H1 (cell line): ENCODE data around the gene GPC1. TPM values are rescaled to one million over a fixed set of nuclear protein-coding genes. Genes with fewer than 3 reads are reported as not detected.

Source experiments
- CTCF ChIA-PET: fragments of 300-600 bp; sonication (Branson Sonifier 250); formaldehyde crosslinking; loops from one replicate; lab custom pipeline; 2021; ENCODE audit not compliant: partially characterized antibody; lab: Charles Lee
- POLR2A ChIA-PET: fragments of 300-600 bp; sonication (Branson Sonifier 250); formaldehyde crosslinking; loops from one replicate; lab custom pipeline; 2021; ENCODE audit warnings: inconsistent platforms; ENCODE audit not compliant: partially characterized antibody; lab: Charles Lee
- DNase-seq, 2 experiments: peaks; one replicate each; pipeline versions ENCODE4 v3.0.0 to v3.0.0-alpha.2; 2010 to 2022; ENCODE audit warnings: low spot score in 2 of 2, low read depth in 1 of 2, mixed read lengths in 1 of 2
- FAIRE-seq: peaks from 2 replicates; lab custom pipeline; 2011; peaks lifted over from hg19 to GRCh38; lab: Jason Lieb, UNC
- H2AFZ ChIP-seq: 2 replicates; pipeline ENCODE4 v1.8.1; 2012; ENCODE audit warnings: low read length, inconsistent platforms
- H2AK5ac ChIP-seq: 2 replicates; pipeline ENCODE4 v1.6.1; 2013; ENCODE audit warnings: low read depth, low read length
- H2BK120ac ChIP-seq: replicated peaks from 2 replicates; pipeline ENCODE3; 2013; ENCODE audit warnings: low read depth, low read length, inconsistent platforms
- H2BK12ac ChIP-seq: 2 replicates; pipeline ENCODE4 v1.6.1; 2013; ENCODE audit warnings: low read depth, low read length
- H2BK15ac ChIP-seq: 2 replicates; pipeline ENCODE4 v1.6.1; 2013; ENCODE audit warnings: low read length
- H2BK20ac ChIP-seq: 2 replicates; pipeline ENCODE4 v1.6.1; 2013; ENCODE audit warnings: low read length
- H2BK5ac ChIP-seq: 2 replicates; pipeline ENCODE4 v1.6.1; 2013; ENCODE audit warnings: low read depth, low read length
- H3K14ac ChIP-seq: 2 replicates; pipeline ENCODE4 v1.6.1; 2013; ENCODE audit warnings: inconsistent platforms; ENCODE audit not compliant: insufficient read length
- H3K18ac ChIP-seq: 2 replicates; pipeline ENCODE4 v1.6.1; 2013; ENCODE audit warnings: low read length; ENCODE audit errors: extremely low read depth
- H3K23ac ChIP-seq: 2 replicates; pipeline ENCODE4 v1.6.1; 2013; ENCODE audit warnings: inconsistent platforms; ENCODE audit not compliant: insufficient read length
- H3K23me2 ChIP-seq: 2 replicates; pipeline ENCODE4 v1.6.1; 2013; ENCODE audit warnings: low read depth, low read length
- H3K27ac ChIP-seq: 2 replicates; pipeline ENCODE4 v1.6.1; 2011; ENCODE audit warnings: low read depth, low read length, inconsistent platforms
- H3K27me3 ChIP-seq, 4 experiments: replicated peaks in 1 of 4; 1 replicate in 1 of 4; 2 replicates in 3 of 4; pipeline versions ENCODE4 v1.6.1 to v1.8.1; 2011 to 2013; ENCODE audit warnings: low read length in 3 of 4, mild to moderate bottlenecking in 3 of 4, inconsistent platforms in 2 of 4, mixed read lengths in 2 of 4, moderate library complexity in 1 of 4; ENCODE audit not compliant: control insufficient read depth in 3 of 4, insufficient read depth in 3 of 4; ENCODE audit errors: extremely low read depth in 1 of 4
- H3K36me3 ChIP-seq, 4 experiments: 2 replicates each; pipeline versions ENCODE4 v1.6.1 to v1.8.1; 2011 to 2013; ENCODE audit warnings: mild to moderate bottlenecking in 4 of 4, low read length in 3 of 4, moderate library complexity in 2 of 4, control low read depth in 1 of 4, inconsistent platforms in 1 of 4; ENCODE audit not compliant: insufficient read depth in 4 of 4, control insufficient read depth in 2 of 4
- H3K4ac ChIP-seq: replicated peaks from 2 replicates; pipeline ENCODE3; 2013; ENCODE audit warnings: low read length, low read depth, mixed read lengths, inconsistent platforms; ENCODE audit not compliant: insufficient read length
- H3K4me1 ChIP-seq, 4 experiments: replicated peaks in 1 of 4; 1 replicate in 1 of 4; 2 replicates in 3 of 4; pipeline versions ENCODE4 v1.6.1 to v1.8.1; 2011 to 2013; ENCODE audit warnings: low read length in 3 of 4, inconsistent platforms in 2 of 4, mixed read lengths in 1 of 4; ENCODE audit not compliant: insufficient read depth in 4 of 4, control insufficient read depth in 3 of 4
- H3K4me2 ChIP-seq, 2 experiments: 2 replicates each; pipeline versions ENCODE4 v1.6.1 to v1.8.1; 2011 to 2013; ENCODE audit warnings: low read depth in 2 of 2, low read length in 2 of 2, control low read depth in 1 of 2, inconsistent platforms in 1 of 2, mild to moderate bottlenecking in 1 of 2; ENCODE audit not compliant: insufficient read depth in 1 of 2
- H3K4me3 ChIP-seq, 4 experiments: fragments of 200-600, 300-600 bp in 1 of 4; sonication (generic), shearing (Covaris generic), sonication (Bioruptor Twin) in 1 of 4; 2 replicates each; pipeline versions ENCODE4 v1.5.1 to v1.8.1; 2011 to 2016; ENCODE audit warnings: low read length in 4 of 4, low read depth in 3 of 4, control low read depth in 2 of 4, inconsistent platforms in 2 of 4, mild to moderate bottlenecking in 2 of 4, mixed read lengths in 1 of 4, moderate library complexity in 1 of 4; ENCODE audit not compliant: insufficient read depth in 2 of 4; ENCODE audit errors: extremely low read depth in 1 of 4
- H3K56ac ChIP-seq: replicated peaks from 2 replicates; pipeline ENCODE3; 2013; ENCODE audit warnings: low read depth, mild to moderate bottlenecking, mixed read lengths, low read length, inconsistent platforms; ENCODE audit not compliant: insufficient read length
- H3K79me1 ChIP-seq: 2 replicates; pipeline ENCODE4 v1.6.1; 2013; ENCODE audit warnings: low read depth, low read length, control low read depth
- H3K79me2 ChIP-seq, 2 experiments: 2 replicates each; pipeline versions ENCODE4 v1.6.1 to v1.8.1; 2012 to 2013; ENCODE audit warnings: low read length in 2 of 2, mild to moderate bottlenecking in 2 of 2, inconsistent platforms in 1 of 2; ENCODE audit not compliant: insufficient read depth in 2 of 2, control insufficient read depth in 1 of 2
- H3K9ac ChIP-seq, 4 experiments: replicated peaks in 1 of 4; 1 replicate in 1 of 4; 2 replicates in 3 of 4; pipeline versions ENCODE4 v1.6.1 to v1.8.1; 2011 to 2013; ENCODE audit warnings: low read depth in 3 of 4, low read length in 3 of 4, control low read depth in 2 of 4, mild to moderate bottlenecking in 2 of 4, moderate library complexity in 2 of 4, inconsistent platforms in 1 of 4; ENCODE audit errors: extremely low read depth in 1 of 4
- H3K9me3 ChIP-seq, 2 experiments: 2 replicates each; pipeline versions ENCODE4 v1.6.1 to v1.8.1; 2012 to 2013; ENCODE audit warnings: mild to moderate bottlenecking in 2 of 2, moderate library complexity in 2 of 2, control low read depth in 1 of 2, inconsistent platforms in 1 of 2, low read depth in 1 of 2, low read length in 1 of 2, mixed read lengths in 1 of 2; ENCODE audit not compliant: insufficient read depth in 2 of 2
- H4K20me1 ChIP-seq, 2 experiments: replicated peaks in 1 of 2; 2 replicates each; pipeline versions ENCODE3 to v1.8.1; 2011 to 2013; ENCODE audit warnings: inconsistent platforms in 2 of 2, low read length in 2 of 2, mild to moderate bottlenecking in 1 of 2; ENCODE audit not compliant: insufficient read depth in 2 of 2, control insufficient read depth in 1 of 2
- H4K5ac ChIP-seq: 2 replicates; pipeline ENCODE4 v1.6.1; 2013; ENCODE audit warnings: low read length, low read depth, mixed read lengths, inconsistent platforms; ENCODE audit not compliant: insufficient read length
- H4K8ac ChIP-seq: 2 replicates; pipeline ENCODE4 v1.8.0; 2013; ENCODE audit warnings: mild to moderate bottlenecking, moderate library complexity, low read length, inconsistent platforms; ENCODE audit not compliant: insufficient read depth; ENCODE audit errors: extremely low read depth
- H4K91ac ChIP-seq: replicated peaks from 2 replicates; pipeline ENCODE3; 2013; ENCODE audit warnings: low read length, mixed read lengths, inconsistent platforms; ENCODE audit not compliant: insufficient read length
- BCL11A ChIP-seq, 2 experiments: IDR thresholded peaks; one replicate each; pipeline ENCODE4 v1.6.1; 2011; ENCODE audit warnings: low read depth in 2 of 2, low read length in 2 of 2, mild to moderate bottlenecking in 2 of 2
- BRCA1 ChIP-seq: IDR thresholded peaks from 2 replicates; pipeline ENCODE4 v1.6.1; 2012; ENCODE audit warnings: low read depth, low read length, improper control_type of control experiment
- CREB1 ChIP-seq: IDR thresholded peaks from 2 replicates; pipeline ENCODE4 v1.6.1; 2012; ENCODE audit warnings: inconsistent platforms
- GTF2F1 ChIP-seq: IDR thresholded peaks from 2 replicates; pipeline ENCODE4 v1.6.1; 2012; ENCODE audit warnings: low read depth, low read length, improper control_type of control experiment, borderline replicate concordance
- HDAC2 ChIP-seq, 2 experiments: fragments of 300-600 bp in 1 of 2; sonication (generic) in 1 of 2; IDR thresholded peaks; 2 replicates each; pipeline ENCODE4 v1.6.1; 2011 to 2012; ENCODE audit warnings: low read depth in 2 of 2, low read length in 2 of 2, mild to moderate bottlenecking in 2 of 2, moderate library complexity in 2 of 2, borderline replicate concordance in 1 of 2, inconsistent platforms in 1 of 2
- HDAC6 ChIP-seq: IDR thresholded peaks from one replicate; pipeline ENCODE4 v1.7.1; 2012; ENCODE audit warnings: low read depth, mild to moderate bottlenecking, inconsistent platforms, low read length, moderate library complexity
- POU5F1 ChIP-seq: IDR thresholded peaks from 2 replicates; pipeline ENCODE4 v1.6.1; 2011; ENCODE audit warnings: low read depth, mild to moderate bottlenecking, low read length, moderate library complexity
- SIN3A ChIP-seq, 2 experiments: IDR thresholded peaks in 1 of 2; conservative IDR thresholded peaks in 1 of 2; 2 replicates each; pipeline ENCODE4 v1.6.1; 2011 to 2012; ENCODE audit warnings: low read length in 2 of 2, improper control_type of control experiment in 1 of 2, low read depth in 1 of 2, mild to moderate bottlenecking in 1 of 2
- SRF ChIP-seq: IDR thresholded peaks from 2 replicates; pipeline ENCODE4 v1.6.1; 2011; ENCODE audit warnings: mild to moderate bottlenecking, low read depth, low read length, moderate library complexity
- SUZ12 ChIP-seq: fragments of 200-600 bp; sonication (generic); IDR thresholded peaks from 2 replicates; pipeline ENCODE4 v1.6.1; 2012; ENCODE audit warnings: mild to moderate bottlenecking, inconsistent platforms, low read length, moderate library complexity, mixed read lengths
- WGBS, 2 experiments: shearing (Covaris generic) in 1 of 2; methylation state at CpG; one replicate each; pipeline versions ENCODE4 v1.1.6 to v1.1.7; 2013 to 2015; ENCODE audit warnings: low lambda C conversion rate in 2 of 2, mixed read lengths in 2 of 2, inconsistent platforms in 1 of 2, low coverage in 1 of 2, missing lambda C conversion rate in 1 of 2; ENCODE audit not compliant: insufficient replicate concordance in 2 of 2, insufficient coverage in 1 of 2, insufficient read length in 1 of 2; ENCODE audit errors: extremely low coverage in 1 of 2, missing lambda C conversion rate in 1 of 2; 5-methylcytosine and 5-hydroxymethylcytosine counted together
- polyA plus RNA-seq, 7 experiments: library from polyadenylated mRNA; depleted of rRNA in 3 of 7; stranded (reverse) in 5 of 7; unstranded in 2 of 7; fragments of >200 nt in 5 of 7; fragments of 200-250 nt in 2 of 7; gene quantifications; 1 replicate in 5 of 7; 2 replicates in 1 of 7; 4 replicates in 1 of 7; pipeline versions ENCODE4 v1.2.1 to v1.2.3, GENCODE V29; 2011 to 2013; ENCODE audit warnings: missing spikeins in 2 of 7, mixed read lengths in 2 of 7
- total RNA-seq: library from RNA; stranded (reverse); fragmentation: NEBNext Ultra II Directional; extraction: Animal tissue kit (Norgen Biotek cat#: 25700); gene quantifications from 2 replicates; pipeline ENCODE4 v1.2.1, GENCODE V29; 2021
- TF ChIP-seq, protein P1 (sequence below): IDR thresholded peaks from 2 replicates; pipeline ENCODE4 v1.6.1; 2011; ENCODE audit warnings: low read length, improper control_type of control experiment
- TF ChIP-seq, protein P2 (sequence below): IDR thresholded peaks from 2 replicates; pipeline ENCODE4 v1.6.1; 2011; ENCODE audit warnings: low read depth, mild to moderate bottlenecking, low read length; ENCODE audit not compliant: insufficient read depth

GPC1 gene
- total and polyA plus RNA-seq, 2 of the 8 experiments (the other 6 are each of a cell fraction or from before 2014, with no cell fraction given) = 21.9 to 28.3 TPM

DNA sequence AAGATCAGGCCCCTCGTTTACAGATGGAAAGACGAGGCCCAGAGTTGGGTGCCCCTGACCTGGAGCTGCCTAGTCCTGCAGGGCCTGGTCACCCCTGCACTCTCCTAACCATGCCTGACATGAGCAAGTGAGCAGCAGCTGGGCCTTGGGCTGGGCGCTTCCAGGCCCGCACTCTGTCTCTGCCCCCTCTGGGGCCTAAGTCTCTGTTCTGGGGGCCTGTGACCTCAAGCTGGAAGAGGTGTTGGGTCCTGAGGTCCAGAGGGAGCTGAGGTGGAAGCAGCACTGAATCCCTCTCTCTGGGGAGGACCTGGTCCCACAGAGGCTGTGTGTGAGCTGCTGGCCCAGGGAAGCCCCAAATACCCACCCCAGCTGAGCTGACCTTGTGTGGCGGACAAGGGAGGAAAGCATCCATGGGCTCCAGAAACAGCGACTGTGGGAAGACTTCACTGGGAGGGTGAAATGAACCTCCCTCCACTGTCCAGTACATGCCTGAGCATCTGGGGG lies 46.1 kb upstream of the GPC1 start:
- no peak overlapping the region for H3K23ac ChIP-seq
- FAIRE-seq (no peak), DNase-seq (no peak)
- H3K4ac ChIP-seq = no peak overlapping the region
- H4K8ac ChIP-seq = no peak overlapping the region
- H2BK20ac ChIP-seq = no peak overlapping the region
- H3K27me3 ChIP-seq = peaks cover 0 to 2% (median 0%) of the 10 kb centered on the region in 4 experiments; a peak in 1 of 7 replicates
- no peak overlapping the region; the same call in 1 of the 2 replicates for H2BK5ac ChIP-seq
- H2BK120ac ChIP-seq = no peak overlapping the region
- H3K14ac ChIP-seq = no peak overlapping the region
- H2AK5ac ChIP-seq = no peak overlapping the region
- no peaks in the 10 kb centered on the region for H3K79me1 ChIP-seq
- H3K56ac ChIP-seq = no peak overlapping the region
- H3K9me3 ChIP-seq = no peaks in the 10 kb centered on the region; a peak in 1 of 4 replicates
- no peaks in the 10 kb centered on the region for H3K4me1 ChIP-seq
- no peaks in the 10 kb centered on the region for H3K79me2 ChIP-seq
- H3K23me2 ChIP-seq = no peaks in the 10 kb centered on the region
- H3K18ac ChIP-seq = no peak overlapping the region
- H2AFZ ChIP-seq = no peak overlapping the region
- H4K91ac ChIP-seq = no peak overlapping the region
- no peak overlapping the region for H3K9ac ChIP-seq
- no peaks in the 10 kb centered on the region for H4K20me1 ChIP-seq
- ChIA-PET CTCF (no interaction called here), POLR2A (no interaction called here)
- H2BK12ac ChIP-seq = no peak overlapping the region
- no peak overlapping the region for H3K4me2 ChIP-seq
- H4K5ac ChIP-seq = no peak overlapping the region
- H3K4me3 ChIP-seq = no peak overlapping the region
- WGBS, 2 experiments = 84% methylated on average over 5 of the region's 6 CpGs; no CpG with 5 or more reads in 1 of the 2 experiments
- no peak overlapping the region for H3K27ac ChIP-seq
- H2BK15ac ChIP-seq = no peak overlapping the region
- no peaks in the 10 kb centered on the region for H3K36me3 ChIP-seq
- TF ChIP-seq BRCA1 = no peak
- TF ChIP-seq CREB1 = no peak
- TF ChIP-seq, protein P1, sequence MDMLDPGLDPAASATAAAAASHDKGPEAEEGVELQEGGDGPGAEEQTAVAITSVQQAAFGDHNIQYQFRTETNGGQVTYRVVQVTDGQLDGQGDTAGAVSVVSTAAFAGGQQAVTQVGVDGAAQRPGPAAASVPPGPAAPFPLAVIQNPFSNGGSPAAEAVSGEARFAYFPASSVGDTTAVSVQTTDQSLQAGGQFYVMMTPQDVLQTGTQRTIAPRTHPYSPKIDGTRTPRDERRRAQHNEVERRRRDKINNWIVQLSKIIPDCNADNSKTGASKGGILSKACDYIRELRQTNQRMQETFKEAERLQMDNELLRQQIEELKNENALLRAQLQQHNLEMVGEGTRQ = no peak
- TF ChIP-seq, protein P2, sequence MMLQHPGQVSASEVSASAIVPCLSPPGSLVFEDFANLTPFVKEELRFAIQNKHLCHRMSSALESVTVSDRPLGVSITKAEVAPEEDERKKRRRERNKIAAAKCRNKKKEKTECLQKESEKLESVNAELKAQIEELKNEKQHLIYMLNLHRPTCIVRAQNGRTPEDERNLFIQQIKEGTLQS = no peak
- TF ChIP-seq GTF2F1 = no peak
- TF ChIP-seq SUZ12 = no peak
- TF ChIP-seq BCL11A (IDR thresholded peaks at IDR 0.05; ENCODE audit: low read depth in 2 of 2, low read length in 2 of 2) = no peak
- no peak for TF ChIP-seq SRF
- no peak for TF ChIP-seq SIN3A (conservative IDR thresholded peaks at IDR 0.05 in 1 of 2, IDR thresholded peaks at IDR 0.05 in 1 of 2; ENCODE audit: low read depth in 1 of 2, low read length in 2 of 2)
- TF ChIP-seq POU5F1 = no peak
- TF ChIP-seq HDAC2 (IDR thresholded peaks at IDR 0.05; ENCODE audit: borderline replicate concordance in 1 of 2, low read depth in 2 of 2, low read length in 2 of 2) = no peak
- TF ChIP-seq HDAC6 = no peak
